ENCODE results near the gene FNDC10.

DNA sequence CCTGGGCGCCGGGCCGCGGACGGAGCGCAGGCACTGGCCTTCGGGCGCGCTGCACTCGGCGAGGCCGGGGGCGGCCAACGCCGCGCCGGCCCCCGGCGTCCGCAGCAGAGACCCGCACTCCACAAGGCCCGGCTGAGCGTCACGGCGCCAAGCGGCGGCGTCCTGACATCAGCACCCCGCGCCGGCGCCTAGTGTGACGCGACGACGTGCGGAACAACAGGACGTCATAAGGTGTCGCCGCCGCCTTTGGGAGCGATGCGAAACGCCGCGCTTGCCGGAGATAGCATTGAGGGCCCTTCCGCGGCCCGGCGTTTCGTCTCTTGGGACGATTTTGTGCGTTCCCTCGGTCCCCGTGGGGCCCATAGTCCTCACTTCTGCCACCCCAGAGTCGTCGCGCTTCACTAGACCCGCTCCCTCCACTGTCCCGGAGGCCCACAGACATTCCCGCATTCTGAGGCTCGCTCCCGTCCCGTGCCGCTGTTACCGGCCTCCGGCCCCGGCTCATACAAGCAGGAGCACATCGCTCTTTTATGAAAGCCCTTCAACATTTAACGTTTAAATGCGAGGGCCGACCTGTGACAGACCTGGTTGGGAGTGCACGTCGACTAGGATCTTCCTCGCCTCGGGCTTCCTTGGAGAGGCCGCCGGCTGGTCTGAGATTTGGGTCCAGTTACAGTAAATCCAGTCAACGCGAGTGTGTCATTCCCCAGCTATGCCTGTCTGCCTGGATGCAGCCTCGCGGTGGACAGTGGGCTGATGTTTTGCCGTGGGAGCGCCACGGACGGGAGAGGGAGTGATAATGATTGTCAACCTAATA, 25.0 kb downstream of the FNDC10 start, which contains the start of gene SSU72:
- no peak for TF ChIP-seq CTCF (IDR thresholded peaks at IDR 0.05; ENCODE audit: insufficient read depth, low read length, poor library complexity, severe bottlenecking)
- TF ChIP-seq EZH2phosphoT487 (conservative IDR thresholded peaks at IDR 0.05; ENCODE audit: low read length): no peak
